ENCODE data around the gene ZDHHC14. TPM values are rescaled to one million over a fixed set of nuclear protein-coding genes. Genes with fewer than 3 reads are reported as not detected.

ZDHHC14 gene
- total RNA-seq, 1 donor from 2014 or later: 26.1 TPM

DNA sequence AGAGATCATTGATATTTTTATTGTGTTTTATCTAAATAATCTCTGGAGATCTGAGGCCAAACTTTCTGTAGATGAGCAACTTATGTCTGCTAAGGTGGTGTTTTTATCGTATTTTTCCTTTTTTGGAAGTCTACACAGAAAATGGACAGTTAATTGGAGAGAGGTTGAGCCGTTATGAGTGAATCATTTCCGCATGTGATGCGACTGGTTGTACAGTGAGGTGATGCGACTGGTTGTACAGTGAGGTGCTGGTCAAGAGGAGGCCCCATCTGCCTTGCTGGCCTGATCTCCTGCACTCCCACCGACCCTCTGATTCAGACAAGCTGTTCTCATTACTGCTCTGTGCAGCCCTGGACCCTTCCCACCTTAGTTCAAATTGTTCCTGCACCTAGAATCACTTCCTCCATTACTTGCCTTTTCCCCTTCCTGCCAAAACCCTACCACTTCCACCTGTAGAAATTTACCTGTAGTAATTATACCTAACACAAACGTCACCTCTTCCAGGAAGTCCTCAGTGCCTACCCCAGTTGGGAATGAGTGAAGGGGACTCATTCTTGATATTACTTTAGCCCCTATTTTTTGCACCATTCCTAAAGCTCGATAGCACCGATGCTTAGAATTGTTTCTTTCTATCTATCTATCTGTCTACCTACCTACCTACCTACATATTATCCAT lies 100.3 kb downstream of the ZDHHC14 start:
- DNase-seq (ENCODE audit: low spot score): no peak
- intact Hi-C loops (cut with DNase I): no loop called here

DNA sequence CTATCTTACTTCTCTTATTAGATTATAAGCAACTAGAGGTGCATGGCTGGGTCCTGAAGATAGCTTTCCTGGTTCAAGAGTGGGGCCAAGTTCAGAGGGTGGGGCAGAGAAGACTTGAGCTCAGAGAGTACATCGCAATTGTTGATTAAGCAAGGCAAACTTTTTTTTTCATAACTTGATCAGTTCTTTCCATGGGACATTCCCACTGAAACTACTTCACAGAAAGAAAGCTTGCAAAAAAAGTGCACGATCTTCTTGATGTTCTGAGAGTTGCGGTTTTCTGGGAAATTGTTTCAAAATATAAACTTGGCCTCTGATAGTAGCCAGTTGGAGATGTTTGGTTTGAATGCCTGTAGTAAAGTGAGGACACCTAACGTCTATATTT lies 100.9 kb downstream of the ZDHHC14 start:
- intact Hi-C loops (cut with DNase I): no loop called here
- no peak for DNase-seq (ENCODE audit: low spot score)

DNA sequence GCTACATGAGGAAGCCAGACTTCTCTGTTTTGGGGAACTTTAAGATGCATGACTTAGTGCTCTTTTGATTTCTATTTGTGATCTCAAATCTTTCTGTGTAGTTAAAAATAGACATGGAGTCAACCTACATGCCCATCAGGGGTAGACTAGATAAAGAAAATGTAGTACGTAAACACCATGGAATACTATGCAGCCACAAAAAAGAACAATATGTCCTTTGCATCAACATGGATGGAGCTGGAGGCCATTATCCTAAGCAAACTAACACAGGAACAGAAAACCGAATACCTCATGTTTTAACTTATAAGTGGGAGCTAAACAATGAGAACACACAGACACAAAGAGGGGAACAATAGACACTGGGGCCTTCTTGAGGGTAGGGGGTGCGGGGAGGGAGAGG lies 102.8 kb downstream of the ZDHHC14 start:
- no peak for DNase-seq (ENCODE audit: low spot score)
- intact Hi-C loops (cut with DNase I): no loop called here

DNA sequence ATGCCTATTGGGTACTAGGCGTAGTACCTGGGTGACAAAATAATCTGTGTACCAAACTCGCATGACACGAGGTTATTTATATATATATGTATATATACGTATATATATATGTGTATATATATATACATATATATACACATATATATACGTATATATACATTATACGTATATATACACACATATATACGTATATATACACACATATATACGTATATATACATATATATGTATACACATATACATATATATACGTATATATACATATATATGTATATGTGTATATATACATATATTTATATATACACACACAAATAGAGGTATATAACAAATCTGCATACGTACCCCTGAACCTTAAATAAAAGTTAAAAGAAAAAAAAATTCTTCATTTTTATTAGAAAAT lies 103.2 kb downstream of the ZDHHC14 start:
- no peak for DNase-seq (ENCODE audit: low spot score)
- intact Hi-C loops (cut with DNase I): no loop called here

DNA sequence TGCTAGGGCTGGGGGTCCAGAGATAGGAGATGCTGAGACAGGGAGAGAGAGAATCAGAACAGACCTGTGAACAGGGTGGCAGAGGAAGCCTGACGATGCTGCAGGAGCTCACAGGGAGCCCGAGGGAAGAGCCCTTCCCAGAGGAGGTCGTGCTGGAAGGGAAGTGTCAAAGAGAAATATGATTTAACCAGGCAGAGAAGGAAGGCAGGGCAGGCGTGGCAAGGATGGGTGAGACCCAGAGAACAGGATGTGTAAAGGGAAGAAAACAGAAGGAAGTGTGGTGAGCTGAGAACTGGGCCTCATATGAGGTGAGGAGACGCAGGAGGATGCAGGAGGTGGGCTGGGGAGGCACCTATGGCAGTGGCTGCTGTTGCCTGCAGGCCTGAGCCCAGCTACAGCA lies 105.6 kb downstream of the ZDHHC14 start:
- no peak for DNase-seq (ENCODE audit: low spot score)
- intact Hi-C loops (cut with DNase I): no loop called here

DNA sequence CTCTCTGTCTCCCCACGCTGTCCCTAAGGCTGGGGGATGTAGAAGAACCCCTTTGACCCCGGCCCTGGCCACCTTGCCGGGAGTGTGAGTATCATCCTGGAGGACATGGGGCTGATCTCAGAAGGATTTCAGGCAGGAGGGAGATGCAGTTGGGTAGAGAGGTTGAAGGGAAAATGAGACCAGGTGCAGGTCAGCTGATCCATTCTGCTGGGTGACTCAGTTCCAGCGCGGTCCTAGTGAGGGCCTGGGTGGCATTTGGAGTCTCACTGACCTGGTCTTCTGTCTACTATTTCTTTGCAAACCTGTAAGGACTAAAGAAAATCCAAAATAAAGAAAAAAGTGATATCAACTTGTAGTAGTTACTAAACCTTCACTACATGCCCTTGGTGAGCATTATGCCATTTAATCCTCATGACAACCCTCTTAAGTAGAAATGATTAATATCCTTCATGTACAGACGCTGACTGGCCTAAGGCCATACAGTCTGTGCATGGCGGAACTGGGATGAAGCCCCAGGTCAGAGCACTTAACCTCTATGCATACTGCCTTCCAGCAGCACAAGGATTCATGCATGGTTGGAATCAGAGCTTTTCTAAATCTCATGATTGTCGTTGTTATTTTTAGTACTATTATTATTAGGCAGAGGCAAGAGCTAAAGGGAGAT lies 106.3 kb downstream of the ZDHHC14 start:
- intact Hi-C loops (cut with DNase I): no loop called here
- no peak for DNase-seq (ENCODE audit: low spot score)

DNA sequence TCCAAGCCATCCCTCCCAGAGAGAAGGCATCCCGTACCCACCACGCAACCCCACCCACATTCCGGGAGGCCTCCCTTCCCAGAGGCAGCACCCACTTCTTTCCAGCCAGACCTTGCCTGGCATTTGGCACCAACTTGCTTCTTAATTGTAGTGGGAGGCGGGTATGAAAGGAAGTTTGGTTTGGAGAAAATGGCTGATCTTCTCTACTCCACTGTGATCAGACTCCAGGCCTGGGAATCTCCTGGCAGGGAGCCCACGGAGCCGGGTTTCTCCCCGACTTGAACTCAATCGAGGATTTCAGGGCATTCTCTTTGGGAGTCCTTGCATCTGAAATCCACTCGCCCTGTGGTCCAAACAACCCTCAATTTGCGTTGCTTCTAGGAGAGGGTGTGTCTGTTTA lies 107.1 kb downstream of the ZDHHC14 start:
- intact Hi-C loops (cut with DNase I): no loop called here
- no peak for DNase-seq (ENCODE audit: low spot score)

DNA sequence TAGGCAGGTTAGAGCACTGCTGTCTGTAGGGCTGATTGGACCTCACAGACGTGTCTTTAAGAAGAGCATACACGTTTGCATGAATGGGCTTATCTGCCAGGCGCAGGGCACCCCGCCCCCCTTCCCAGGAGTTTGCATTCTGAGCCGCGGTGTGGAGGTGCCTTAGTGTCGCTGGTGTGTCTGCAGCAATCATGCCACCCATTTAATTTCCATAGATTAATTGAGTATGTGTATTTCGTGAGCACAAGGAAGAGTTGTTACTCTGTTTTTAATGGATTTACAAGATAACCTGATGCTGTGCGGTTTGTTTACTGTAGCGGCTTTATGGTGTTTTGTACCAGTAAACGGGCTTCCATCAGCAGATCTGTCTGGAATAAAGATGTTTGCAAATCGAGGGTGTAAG lies 107.7 kb downstream of the ZDHHC14 start:
- intact Hi-C loops (cut with DNase I): no loop called here
- no peak for DNase-seq (ENCODE audit: low spot score)

DNA sequence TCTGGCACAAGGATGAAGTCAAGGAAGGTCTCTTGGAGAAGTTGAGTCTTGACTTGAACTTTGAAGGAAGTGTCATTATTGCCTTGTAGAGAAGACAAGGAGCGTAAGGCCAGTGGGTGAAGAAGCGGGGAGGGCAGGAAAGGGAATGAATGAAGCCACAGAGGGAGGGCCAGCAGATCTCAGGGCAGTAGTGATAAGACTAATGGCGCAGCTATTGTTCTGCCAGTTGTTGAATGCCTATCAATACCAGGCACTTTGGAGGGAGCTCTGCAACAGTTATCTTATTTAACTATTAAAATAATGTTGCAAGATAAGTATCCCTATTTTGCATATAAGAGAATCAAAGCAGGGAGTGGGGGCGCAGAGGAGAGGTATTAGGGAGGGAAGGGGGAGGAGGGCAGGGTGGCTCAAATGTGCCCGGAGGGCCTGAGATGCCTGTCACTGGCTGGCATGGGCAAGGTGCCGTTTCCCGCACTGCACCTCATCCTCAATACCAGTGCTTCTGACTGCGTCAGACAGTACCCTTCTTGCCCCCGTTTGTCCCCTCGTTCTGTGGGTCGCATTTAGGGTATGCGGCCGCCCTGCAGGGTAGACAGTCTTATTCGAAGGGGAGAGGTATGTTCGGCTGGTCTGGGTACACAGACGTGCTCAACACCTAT lies 109.8 kb downstream of the ZDHHC14 start:
- DNase-seq (ENCODE audit: low spot score): no peak
- intact Hi-C loops (cut with DNase I): no loop called here

DNA sequence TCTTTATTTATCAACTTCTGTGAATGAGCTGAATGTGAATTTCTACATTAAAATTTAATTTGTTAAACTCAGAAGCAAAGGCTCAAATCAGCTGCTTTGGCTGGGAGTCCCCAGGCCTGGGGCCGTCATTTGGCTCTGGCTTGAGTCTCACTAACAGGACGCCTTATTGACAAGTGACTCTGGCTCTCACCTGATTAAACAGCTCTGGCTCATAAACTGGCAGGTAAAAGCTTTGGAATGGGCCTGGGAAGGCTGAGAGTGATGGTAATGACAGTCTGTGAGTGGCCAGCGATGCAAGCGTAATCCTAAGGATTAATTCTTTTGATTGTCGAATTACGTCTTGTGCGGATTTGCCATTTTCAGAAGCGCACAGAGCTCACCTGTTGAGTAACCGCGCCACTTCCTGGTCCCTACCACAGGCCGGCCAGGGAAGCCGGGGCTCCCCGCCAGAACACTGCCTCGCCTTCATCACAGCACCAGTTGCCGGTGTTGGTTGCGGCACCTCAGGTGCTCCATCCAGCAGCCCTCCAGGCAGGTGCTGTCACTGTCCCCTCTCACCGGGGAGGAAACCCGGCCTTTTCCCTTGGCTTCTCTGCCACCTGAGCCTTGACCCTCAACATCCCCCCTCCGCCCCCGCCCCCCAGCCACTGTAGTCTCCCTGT lies 110.7 kb downstream of the ZDHHC14 start:
- DNase-seq (ENCODE audit: low spot score): no peak
- intact Hi-C loops (cut with DNase I): no loop called here

DNA sequence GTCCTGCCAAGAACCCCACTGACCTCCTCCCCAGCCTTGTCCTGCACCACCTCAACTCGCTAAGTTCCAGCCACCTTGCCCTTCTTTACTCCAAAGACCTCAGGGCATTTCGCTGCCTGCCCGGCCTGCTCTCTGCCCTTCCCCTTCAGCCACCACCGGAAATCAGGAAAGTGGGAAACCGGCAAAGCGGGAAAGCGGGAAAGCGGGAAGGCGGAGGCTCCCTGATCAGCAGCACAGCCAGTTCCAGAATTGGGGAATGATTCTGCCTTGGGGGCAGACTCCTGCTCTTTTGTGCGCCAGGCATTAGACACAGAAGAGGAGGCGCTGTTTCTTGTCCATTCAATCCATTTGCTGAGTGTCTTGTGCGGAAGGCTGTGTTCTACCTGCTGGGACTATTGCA lies 111.3 kb downstream of the ZDHHC14 start:
- intact Hi-C loops (cut with DNase I): no loop called here
- DNase-seq (ENCODE audit: low spot score): no peak

DNA sequence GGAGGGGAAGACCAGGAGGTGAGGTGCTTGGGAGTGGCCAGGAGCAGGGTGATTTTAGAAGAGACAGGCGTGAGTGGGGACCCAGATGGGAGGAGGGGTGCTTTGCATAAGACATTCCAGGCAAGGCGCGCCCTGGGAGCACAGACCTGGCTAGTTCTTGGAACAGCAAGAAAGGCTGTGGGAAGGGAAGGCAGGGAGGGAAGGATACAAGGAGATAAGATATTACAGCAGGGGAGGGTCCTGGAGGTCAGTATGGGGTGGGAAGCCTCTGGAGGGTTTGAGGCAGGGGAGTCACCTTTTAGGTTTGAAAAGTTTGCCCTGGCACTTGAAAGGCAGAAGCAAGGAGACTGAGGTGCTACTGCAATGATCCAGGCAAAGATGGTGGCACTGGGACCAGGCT lies 111.8 kb downstream of the ZDHHC14 start:
- intact Hi-C loops (cut with DNase I): no loop called here
- DNase-seq (ENCODE audit: low spot score): no peak

DNA sequence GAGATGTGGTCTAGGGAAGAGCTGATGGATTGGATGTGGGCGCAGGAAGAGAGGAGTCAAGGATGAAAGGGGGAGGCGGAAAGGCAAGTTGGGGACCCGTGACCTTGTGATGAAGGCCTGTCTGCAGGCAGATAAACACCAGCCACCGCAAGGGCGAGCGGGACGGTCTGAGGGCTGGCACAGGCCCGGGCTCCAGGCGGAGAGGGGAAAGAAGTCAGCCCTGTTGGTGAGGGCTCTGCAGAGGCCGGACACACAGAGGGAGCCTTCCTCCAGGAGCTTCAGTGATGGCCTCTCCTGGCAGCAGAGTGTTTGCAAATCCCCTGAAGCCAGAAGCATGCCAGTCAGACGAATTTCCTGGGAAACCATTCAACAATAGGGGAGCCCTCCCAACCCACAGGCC lies 112.2 kb downstream of the ZDHHC14 start:
- DNase-seq (ENCODE audit: low spot score): no peak
- intact Hi-C loops (cut with DNase I): no loop called here

DNA sequence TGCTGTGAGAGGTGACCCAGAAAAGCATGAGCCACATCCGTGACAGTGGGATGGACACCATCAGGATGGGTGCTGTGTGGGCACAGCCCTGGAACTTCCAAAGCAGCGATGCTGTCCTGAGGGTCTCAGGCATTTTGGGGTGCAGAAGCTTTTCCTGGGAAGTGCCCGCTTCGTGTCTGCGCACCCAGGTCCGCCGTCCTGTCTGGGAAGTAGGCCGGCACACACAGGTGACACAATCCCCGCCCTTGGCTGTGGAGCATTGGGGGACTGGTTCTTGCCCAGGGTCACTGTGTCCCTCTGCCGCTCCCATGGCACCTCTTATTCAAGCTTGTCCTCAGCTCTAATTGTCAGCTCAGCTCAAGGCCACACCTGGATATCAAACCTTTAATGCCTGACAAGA lies 112.6 kb downstream of the ZDHHC14 start:
- intact Hi-C loops (cut with DNase I): no loop called here

DNA sequence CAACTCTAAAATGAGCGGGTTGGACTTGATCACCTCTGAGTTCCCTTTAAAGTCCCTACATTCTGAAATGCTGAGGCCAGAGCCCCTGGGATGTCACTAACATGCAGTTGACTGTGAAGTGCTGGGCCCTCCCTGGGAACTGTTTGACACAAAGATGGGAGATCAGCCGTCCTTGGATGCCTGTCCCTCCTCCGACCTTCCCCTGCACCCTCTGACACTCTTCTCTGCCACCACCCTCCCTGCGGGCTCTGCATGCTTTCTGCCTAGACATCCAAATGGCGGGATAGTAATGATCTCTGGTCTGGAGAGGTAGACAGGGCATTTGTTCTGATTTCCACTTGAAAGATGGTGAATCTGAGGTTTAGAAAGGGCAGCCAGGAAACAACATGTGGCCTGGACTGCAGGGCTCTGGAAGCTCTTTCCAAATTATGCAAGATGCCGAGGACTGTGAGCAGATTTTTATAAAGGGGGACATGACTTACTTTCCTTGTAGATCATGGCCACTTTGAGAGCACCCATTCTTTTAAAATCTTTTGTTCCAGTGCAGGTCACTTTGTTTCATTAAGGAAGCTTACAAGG lies 113.2 kb downstream of the ZDHHC14 start:
- no peak for DNase-seq (ENCODE audit: low spot score)
- intact Hi-C loops (cut with DNase I): no loop called here

More for the DNA sequence above, 112.6 kb downstream of the ZDHHC14 start:
- no peak for DNase-seq (ENCODE audit: low spot score)

DNA sequence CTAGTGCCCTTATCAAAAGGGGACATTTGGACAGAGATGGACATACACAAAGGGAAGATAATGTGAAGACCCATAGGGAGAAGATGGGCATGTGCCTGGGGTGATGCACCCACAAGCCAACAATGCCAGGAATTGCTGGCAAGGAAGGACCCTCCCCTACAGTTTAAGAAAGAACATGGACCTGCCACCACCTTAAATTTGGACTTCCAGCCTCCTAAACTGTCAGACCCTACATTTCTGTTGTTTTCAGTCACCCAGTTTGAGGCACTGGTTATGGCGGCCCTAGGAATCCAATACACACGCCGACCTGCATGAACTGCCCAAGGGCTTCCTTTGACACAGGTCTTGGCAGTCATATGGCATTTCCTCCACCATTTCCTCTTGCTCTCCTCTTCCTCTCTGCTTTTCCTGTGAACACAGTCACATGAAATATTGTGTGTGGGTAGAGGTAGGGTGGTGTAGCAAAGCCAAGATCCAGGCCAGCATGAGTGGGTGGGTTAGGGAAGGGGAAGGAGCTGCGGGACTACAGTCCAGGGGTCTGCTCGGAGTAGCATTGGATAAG lies 115.6 kb downstream of the ZDHHC14 start:
- intact Hi-C loops (cut with DNase I): no loop called here
- DNase-seq (ENCODE audit: low spot score): no peak

DNA sequence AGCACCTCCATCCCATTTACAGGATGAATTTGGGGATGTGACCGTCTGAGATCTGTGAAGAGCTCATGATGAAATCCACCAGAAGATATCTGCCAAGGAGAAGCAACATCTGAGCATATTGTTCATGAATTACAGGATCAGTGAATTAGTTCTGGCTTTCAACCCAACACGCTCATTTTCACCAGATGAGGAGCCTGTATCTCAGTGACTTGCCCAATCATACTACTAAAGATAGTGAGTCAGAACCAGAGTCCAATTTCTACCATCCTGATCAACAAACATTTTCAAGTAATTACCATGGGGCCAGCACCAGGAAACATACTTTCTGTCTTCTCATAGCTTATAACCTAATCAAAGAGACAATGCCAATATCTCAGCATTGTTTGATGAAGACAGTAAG lies 116.6 kb downstream of the ZDHHC14 start:
- intact Hi-C loops (cut with DNase I): no loop called here
- no peak for DNase-seq (ENCODE audit: low spot score)

DNA sequence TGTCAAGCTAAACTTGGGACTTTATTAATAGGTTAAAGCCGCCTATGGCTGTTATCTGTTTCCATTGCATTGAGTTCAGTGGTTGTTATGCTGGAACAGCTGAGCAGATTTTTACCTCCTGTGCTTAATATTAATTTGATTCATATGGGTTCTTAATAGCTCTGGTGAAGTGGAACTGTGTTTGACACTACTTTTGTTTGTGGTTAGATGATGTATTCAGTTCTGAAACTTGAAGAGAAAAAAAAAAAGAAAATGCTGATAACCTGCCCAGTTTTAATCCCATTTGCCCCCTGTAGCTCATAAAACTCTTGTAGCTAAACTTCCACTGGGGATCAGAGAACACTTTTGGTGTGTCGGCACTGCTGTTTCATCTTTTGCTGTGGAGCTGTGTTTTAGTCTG lies 117.8 kb downstream of the ZDHHC14 start:
- DNase-seq (ENCODE audit: low spot score): no peak
- intact Hi-C loops (cut with DNase I): no loop called here

DNA sequence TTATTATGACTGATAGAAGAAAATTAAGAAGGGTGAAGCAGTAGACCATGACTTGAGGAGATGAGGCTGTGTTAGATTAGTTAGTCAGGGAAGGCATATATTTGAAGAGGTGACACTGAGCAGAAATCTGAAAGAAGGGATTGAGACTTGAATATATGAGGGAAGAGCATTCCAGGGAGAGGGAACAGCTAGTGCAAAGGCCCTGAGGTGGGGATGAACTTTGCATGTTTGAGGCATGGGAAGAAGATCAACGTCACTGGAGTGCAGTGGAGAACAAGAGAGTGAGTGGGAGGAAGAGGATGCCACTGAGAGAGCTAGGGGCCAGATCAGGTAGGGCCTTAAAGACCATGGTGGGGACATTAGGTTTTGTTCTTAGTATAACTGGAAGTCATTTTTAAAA lies 119.0 kb downstream of the ZDHHC14 start:
- DNase-seq (ENCODE audit: low spot score): no peak
- intact Hi-C loops (cut with DNase I): loop anchor here (10.0 kb wide), 1 partner anchor 65 kb away; no protein-coding TSS in a partner anchor

Measured in cardiac septum (tissue), 1 donor.